Thyroid gland (tissue), 4 donors: ENCODE results near the gene ARHGEF1. TPM values are rescaled to one million over a fixed set of nuclear protein-coding genes. Genes with fewer than 3 reads are reported as not detected.

Source experiments
- DNase-seq, 2 donors: peaks; one replicate each; pipeline ENCODE4 v3.0.0-alpha.2; 2019
- H3K27ac ChIP-seq, 3 donors: fragments of 200-600 bp; sonication (generic); 1 replicate in 2 of 3; 2 replicates in 1 of 3; pipeline ENCODE4 v1.5.1; 2016 to 2019; ENCODE audit warnings: mild to moderate bottlenecking in 1 of 3, moderate library complexity in 1 of 3
- H3K27me3 ChIP-seq: fragments of 200-600 bp; sonication (generic); one replicate; pipeline ENCODE4 v1.5.1; 2019
- H3K36me3 ChIP-seq, 2 donors: fragments of 200-600 bp; sonication (generic); one replicate each; pipeline ENCODE4 v1.5.1; 2016 to 2019
- H3K4me1 ChIP-seq, 2 donors: fragments of 200-600 bp; sonication (generic); one replicate each; pipeline ENCODE4 v1.5.1; 2017 to 2019
- H3K4me3 ChIP-seq, 3 donors: fragments of 200-600 bp; sonication (generic); replicated peaks in 1 of 3; 1 replicate in 2 of 3; 2 replicates in 1 of 3; pipeline ENCODE4 v1.5.1; 2016; ENCODE audit warnings: mild to moderate bottlenecking in 1 of 3
- H3K9me3 ChIP-seq: fragments of 200-600 bp; sonication (generic); one replicate; pipeline ENCODE4 v1.5.1; 2017
- POLR2A ChIP-seq, 2 donors: fragments of 450-650 bp; IDR thresholded peaks; one replicate each; pipeline ENCODE4 v1.6.1; 2017; ENCODE audit warnings: antibody characterized with exemption in 2 of 2, mild to moderate bottlenecking in 2 of 2, moderate library complexity in 1 of 2
- WGBS, 2 donors: methylation state at CpG; one replicate each; pipeline ENCODE4 v1.1.5; 2017; 5-methylcytosine and 5-hydroxymethylcytosine counted together
- intact Hi-C: fragments of 100-400 bp; cut with DNase I; formaldehyde crosslinking; loops from one replicate; pipeline ENCODE4 v1.15.1; 2023
- total RNA-seq, 4 donors: library from RNA; depleted of rRNA; stranded (reverse); fragments of >200 nt; gene quantifications; one replicate each; pipeline ENCODE4 v1.2.3, GENCODE V29; 2016
- TF ChIP-seq, protein P1 (sequence below), 6 experiments: fragments of 200-600 bp in 3 of 6; fragments of 450-650 bp in 3 of 6; sonication (generic) in 3 of 6; IDR thresholded peaks; one replicate each; pipeline ENCODE4 v1.5.1; 2016 to 2019; ENCODE audit warnings: antibody characterized with exemption in 6 of 6, mild to moderate bottlenecking in 2 of 6, inconsistent platforms in 1 of 6, moderate library complexity in 1 of 6

ARHGEF1 gene
- total RNA-seq, 4 donors from 2014 or later = 34.5 to 52.6 (median 42.9) TPM

DNA sequence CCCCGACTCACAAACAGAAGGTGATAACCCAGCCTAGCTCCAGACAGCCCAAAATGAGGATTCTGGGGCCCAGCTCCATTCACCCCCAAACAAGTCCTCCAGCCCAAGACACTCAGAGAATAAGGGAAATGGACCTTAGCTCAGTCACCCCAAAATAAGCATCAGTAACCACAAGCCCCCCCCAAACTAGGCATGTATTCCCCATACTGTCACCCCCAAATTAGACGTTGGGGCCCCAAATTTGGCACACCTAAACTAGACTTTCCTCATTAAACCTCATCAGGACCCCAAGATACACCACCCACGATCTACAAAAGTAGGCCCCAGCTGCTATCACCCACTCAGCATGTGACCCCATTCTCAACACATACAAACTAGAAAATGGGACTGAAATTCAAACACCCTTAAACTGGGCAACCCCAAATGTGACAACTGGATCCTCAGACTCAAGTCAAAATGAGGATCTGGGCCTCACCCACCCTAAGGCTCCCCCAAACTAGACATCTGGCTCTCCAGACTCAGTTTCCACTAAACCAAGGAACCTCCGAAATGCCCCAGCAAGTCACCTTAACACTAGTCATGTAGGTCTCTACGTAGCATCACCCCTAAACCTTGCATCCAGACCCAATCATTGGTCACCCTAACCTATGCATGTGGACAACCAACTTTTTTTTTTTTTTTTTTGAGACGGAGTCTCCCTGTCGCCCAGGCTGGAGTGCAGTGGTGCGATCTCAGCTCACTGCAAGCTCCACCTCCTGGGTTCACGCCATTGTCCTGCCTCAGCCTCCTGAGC lies 58.6 kb downstream of the ARHGEF1 start:
- H3K27me3 ChIP-seq = peaks cover 18% of the 10 kb centered on the region
- H3K4me1 ChIP-seq = peaks cover 9 to 15% of the 10 kb centered on the region in 2 donors
- H3K27ac ChIP-seq = no peak overlapping the region
- TF ChIP-seq, protein P1, sequence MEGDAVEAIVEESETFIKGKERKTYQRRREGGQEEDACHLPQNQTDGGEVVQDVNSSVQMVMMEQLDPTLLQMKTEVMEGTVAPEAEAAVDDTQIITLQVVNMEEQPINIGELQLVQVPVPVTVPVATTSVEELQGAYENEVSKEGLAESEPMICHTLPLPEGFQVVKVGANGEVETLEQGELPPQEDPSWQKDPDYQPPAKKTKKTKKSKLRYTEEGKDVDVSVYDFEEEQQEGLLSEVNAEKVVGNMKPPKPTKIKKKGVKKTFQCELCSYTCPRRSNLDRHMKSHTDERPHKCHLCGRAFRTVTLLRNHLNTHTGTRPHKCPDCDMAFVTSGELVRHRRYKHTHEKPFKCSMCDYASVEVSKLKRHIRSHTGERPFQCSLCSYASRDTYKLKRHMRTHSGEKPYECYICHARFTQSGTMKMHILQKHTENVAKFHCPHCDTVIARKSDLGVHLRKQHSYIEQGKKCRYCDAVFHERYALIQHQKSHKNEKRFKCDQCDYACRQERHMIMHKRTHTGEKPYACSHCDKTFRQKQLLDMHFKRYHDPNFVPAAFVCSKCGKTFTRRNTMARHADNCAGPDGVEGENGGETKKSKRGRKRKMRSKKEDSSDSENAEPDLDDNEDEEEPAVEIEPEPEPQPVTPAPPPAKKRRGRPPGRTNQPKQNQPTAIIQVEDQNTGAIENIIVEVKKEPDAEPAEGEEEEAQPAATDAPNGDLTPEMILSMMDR (IDR thresholded peaks at IDR 0.05) = no peak
- TF ChIP-seq POLR2A (IDR thresholded peaks at IDR 0.05) = no peak
- 85 to 86% methylated on average over 9 of the region's 9 CpGs for WGBS, 2 donors
- no peak for DNase-seq
- no peak overlapping the region for H3K4me3 ChIP-seq
- intact Hi-C loops = no loop called here
- H3K9me3 ChIP-seq = no peaks in the 10 kb centered on the region
- H3K36me3 ChIP-seq = no peaks in the 10 kb centered on the region

DNA sequence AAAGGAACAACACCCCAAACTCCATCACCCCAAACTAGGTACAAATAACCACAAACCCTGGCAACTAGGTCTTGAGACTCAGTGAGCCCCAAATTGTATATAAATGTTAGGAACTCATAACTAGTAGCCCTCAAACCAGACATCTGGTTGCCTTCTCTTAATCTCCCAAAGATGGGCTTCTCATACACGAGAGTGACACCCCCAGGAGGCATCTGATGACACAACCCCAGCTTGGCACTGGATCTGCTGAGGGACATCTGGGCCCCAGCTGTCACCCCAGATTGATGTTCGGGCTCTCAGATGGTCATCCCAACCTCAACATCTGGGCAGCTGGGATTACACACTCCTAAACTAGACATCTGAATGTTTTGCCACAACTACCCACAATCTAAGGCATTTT lies 61.4 kb downstream of the ARHGEF1 start:
- Histone ChIP-seq H3K4me3 (no peak overlapping the region), H3K4me1 (peaks cover 9 to 15% of the 10 kb centered on the region in 2 donors), H3K36me3 (no peaks in the 10 kb centered on the region), H3K27me3 (peaks cover 18% of the 10 kb centered on the region), H3K27ac (no peak overlapping the region), H3K9me3 (no peaks in the 10 kb centered on the region)
- intact Hi-C loops = no loop called here
- no peak for DNase-seq
- 65 to 76% methylated on average over 2 of the region's 2 CpGs for WGBS, 2 donors
- no peak for TF ChIP-seq POLR2A (IDR thresholded peaks at IDR 0.05)
- TF ChIP-seq, protein P1 (IDR thresholded peaks at IDR 0.05) = no peak

DNA sequence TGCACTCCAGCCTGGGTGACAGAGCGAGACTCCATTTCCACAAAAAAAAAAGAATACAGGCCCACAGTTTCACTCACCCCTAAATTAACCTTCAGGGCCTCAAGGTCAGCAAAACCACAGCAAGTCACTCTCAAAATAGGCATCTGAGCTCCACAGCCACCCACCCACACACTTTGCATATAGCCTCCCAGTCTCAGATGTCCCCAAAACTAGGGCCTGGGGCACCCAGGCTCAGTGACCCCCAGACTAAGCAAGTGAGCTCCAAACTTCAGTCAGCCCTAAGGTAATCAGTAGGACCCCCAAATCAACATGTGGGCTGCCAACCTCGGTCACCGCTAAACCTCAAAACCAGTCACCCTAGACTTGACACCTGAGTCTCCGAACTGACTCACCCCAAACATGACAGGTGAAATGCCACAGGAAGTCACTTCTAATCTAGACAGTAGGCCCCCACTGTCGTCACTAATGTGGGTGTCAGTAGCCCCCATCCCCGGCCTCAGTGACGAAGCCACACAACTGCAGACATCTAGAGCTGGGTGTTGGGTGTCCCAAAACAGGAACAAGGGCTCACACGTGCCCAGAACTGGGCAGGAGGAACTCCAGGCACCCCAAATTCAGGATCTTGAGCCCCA lies 62.3 kb downstream of the ARHGEF1 start:
- DNase-seq = peak in 1 of 2 donors; percentile 31
- 87 to 88% methylated on average over 8 of the region's 8 CpGs for WGBS, 2 donors
- no peak overlapping the region for H3K4me3 ChIP-seq
- no peaks in the 10 kb centered on the region for H3K36me3 ChIP-seq
- peaks cover 5 to 9% of the 10 kb centered on the region in 2 donors for H3K4me1 ChIP-seq
- H3K27ac ChIP-seq = no peak overlapping the region
- no peaks in the 10 kb centered on the region for H3K9me3 ChIP-seq
- intact Hi-C loops = no loop called here
- peaks cover 11% of the 10 kb centered on the region for H3K27me3 ChIP-seq
- no peak for TF ChIP-seq POLR2A (IDR thresholded peaks at IDR 0.05)
- TF ChIP-seq, protein P1 (IDR thresholded peaks at IDR 0.05) = no peak

DNA sequence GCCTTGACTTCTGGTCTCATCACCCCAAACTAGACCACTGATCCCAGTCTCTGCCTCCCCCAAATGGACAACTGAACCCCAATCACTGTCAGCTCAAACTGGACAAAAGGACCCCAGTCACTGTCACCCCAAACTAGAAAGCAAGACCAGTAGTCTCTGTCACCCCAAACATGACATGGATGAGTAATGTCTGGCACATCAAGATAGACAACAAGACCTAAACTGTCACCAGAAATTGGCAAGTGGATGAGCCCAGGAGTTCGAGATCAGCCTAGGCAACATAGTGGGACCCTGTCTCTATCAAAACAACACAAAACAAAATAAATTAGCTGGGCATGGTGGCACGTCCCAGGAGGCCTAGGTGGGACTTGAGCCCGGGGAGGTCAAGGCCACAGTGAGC lies 64.1 kb downstream of the ARHGEF1 start:
- H3K27ac ChIP-seq = no peak overlapping the region
- no peaks in the 10 kb centered on the region for H3K9me3 ChIP-seq
- no peaks in the 10 kb centered on the region for H3K4me1 ChIP-seq
- no peaks in the 10 kb centered on the region for H3K27me3 ChIP-seq
- no peak for DNase-seq
- no peak for TF ChIP-seq POLR2A (IDR thresholded peaks at IDR 0.05)
- TF ChIP-seq, protein P1 (IDR thresholded peaks at IDR 0.05) = no peak
- 87 to 95% methylated on average over 3 of the region's 3 CpGs for WGBS, 2 donors
- intact Hi-C loops = no loop called here
- no peak overlapping the region for H3K4me3 ChIP-seq
- no peaks in the 10 kb centered on the region for H3K36me3 ChIP-seq

DNA sequence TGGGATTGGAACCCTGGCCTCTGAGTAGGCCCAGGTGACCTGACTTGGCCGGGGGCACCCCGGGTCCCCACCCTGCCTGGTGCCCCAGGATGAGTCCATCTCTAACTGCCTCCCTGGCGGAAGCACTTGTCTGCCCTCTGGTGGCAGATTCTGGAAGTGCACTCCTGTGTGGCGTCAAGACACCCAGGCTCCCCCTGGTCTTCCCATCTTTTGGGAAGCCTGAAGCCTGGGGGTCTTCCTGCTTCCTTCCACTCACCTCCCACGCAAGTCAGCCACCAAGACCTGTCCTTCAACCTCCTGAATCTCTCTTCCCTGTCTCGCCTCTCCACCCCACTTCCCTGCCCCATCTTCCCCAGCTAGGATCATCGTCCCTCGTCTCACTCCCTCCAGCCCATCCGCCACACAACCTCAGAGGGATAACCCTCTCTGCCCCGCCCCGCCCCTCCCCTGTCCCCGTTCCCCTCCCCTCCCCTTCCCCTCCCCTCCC lies 68.7 kb downstream of the ARHGEF1 start:
- Histone ChIP-seq H3K36me3 (peaks cover 4 to 9% of the 10 kb centered on the region in 2 donors), H3K27me3 (no peaks in the 10 kb centered on the region), H3K9me3 (no peaks in the 10 kb centered on the region), H3K27ac (no peak overlapping the region), H3K4me3 (no peak overlapping the region), H3K4me1 (no peaks in the 10 kb centered on the region)
- no peak for TF ChIP-seq POLR2A (IDR thresholded peaks at IDR 0.05)
- TF ChIP-seq, protein P1 (IDR thresholded peaks at IDR 0.05) = peak; percentile 77 to 100 (median 92)
- WGBS, 2 donors = 5 to 6% methylated on average over 10 to 12 of the region's 12 CpGs
- DNase-seq = peak; percentile 65 to 72
- intact Hi-C loops = no loop called here
